Activated B cell treated with CpG ODN at 0.5 μM for 24 hours (primary cell): Measurements from ENCODE around the gene RRP8. TPM values are rescaled to one million over a fixed set of nuclear protein-coding genes. Genes with fewer than 3 reads are reported as not detected.

Source experiments
- ATAC-seq: fragments of 200-7000 bp; cut with Tn5 transposase; one replicate; pipeline ENCODE4 v1.10.0; 2021; ENCODE audit warnings: low read depth, mild to moderate bottlenecking, moderate library complexity
- CTCF ChIA-PET: fragments of 350-600 bp; sonication (Branson Sonifier 250); formaldehyde crosslinking; loops from one replicate; lab custom pipeline; 2021; ENCODE audit warnings: antibody characterized with exemption; lab: Charles Lee
- POLR2A ChIA-PET: fragments of 350-600 bp; sonication (Branson Sonifier 250); formaldehyde crosslinking; loops from one replicate; lab custom pipeline; 2021; ENCODE audit warnings: antibody characterized with exemption; lab: Charles Lee
- DNase-seq: peaks from one replicate; pipeline ENCODE4 v3.0.0; 2022
- H3K27ac Mint-ChIP-seq: one replicate; pipeline ENCODE4 v1.8.0; 2020; ENCODE audit warnings: mixed read lengths
- H3K27me3 Mint-ChIP-seq: one replicate; pipeline ENCODE4 v1.8.0; 2021; ENCODE audit warnings: mixed read lengths
- H3K36me3 Mint-ChIP-seq: one replicate; pipeline ENCODE4 v1.8.0; 2021; ENCODE audit warnings: low read depth, mixed read lengths
- H3K4me1 Mint-ChIP-seq: one replicate; pipeline ENCODE4 v1.8.0; 2021; ENCODE audit warnings: mixed read lengths
- H3K4me3 Mint-ChIP-seq: one replicate; pipeline ENCODE4 v1.8.0; 2020; ENCODE audit warnings: mild to moderate bottlenecking, mixed read lengths
- H3K9me3 Mint-ChIP-seq: one replicate; pipeline ENCODE4 v1.8.0; 2020; ENCODE audit warnings: mixed read lengths
- intact Hi-C: fragments of 100-400 bp; cut with micrococcal nuclease; formaldehyde crosslinking; loops from one replicate; pipeline ENCODE4 v1.15.1; 2024
- total RNA-seq: library from RNA; stranded (reverse); gene quantifications from 2 replicates; pipeline ENCODE4 v1.2.3, GENCODE V29; 2022
- TF ChIP-seq, protein P1 (sequence below): fragments of 200-600 bp; IDR thresholded peaks from one replicate; pipeline ENCODE4 v1.8.0; 2022; ENCODE audit warnings: antibody characterized with exemption, mild to moderate bottlenecking

Gene RRP8
- total RNA-seq, 1 donor from 2014 or later, result 29.1 TPM

DNA sequence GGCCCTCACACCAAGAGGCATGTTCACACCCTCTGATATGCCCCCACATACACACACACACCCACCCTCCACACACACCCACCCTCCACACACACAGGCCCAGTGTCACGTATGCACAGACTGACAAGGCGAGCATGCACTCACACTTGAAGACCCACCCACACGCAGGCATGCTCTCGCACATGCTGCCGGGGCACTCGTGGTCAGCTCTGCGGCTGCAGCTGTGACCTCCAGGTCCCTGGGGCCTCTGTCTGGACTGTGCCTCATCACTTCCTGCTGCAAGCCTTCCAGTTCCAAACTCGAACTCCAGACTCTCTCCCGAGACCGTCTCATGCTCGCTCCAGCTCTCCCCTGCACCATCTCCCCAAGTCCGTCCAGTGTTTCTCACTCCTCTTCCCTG lies 42.7 kb upstream of the RRP8 start:
- ATAC-seq, result no peak
- peak overlapping the region; percentile 35 for H3K4me3 Mint-ChIP-seq
- H3K4me1 Mint-ChIP-seq, result no peaks in the 10 kb centered on the region
- no peaks in the 10 kb centered on the region for H3K9me3 Mint-ChIP-seq
- ChIA-PET POLR2A (interaction anchor here (1.4 to 4.7 kb wide), 5 partner anchors 27 to 42 kb away, joined by 3 to 41 read pairs (median 7); partner anchors contain the start of genes ILK, RRP8, TAF10 and TPP1), CTCF (interaction anchor here (1.8 kb wide), 1 partner anchor 21 kb away, joined by 7 read pairs; no protein-coding TSS in a partner anchor)
- H3K27ac Mint-ChIP-seq, result no peak overlapping the region
- no peaks in the 10 kb centered on the region for H3K36me3 Mint-ChIP-seq
- no peaks in the 10 kb centered on the region for H3K27me3 Mint-ChIP-seq
- intact Hi-C loops, result loop anchor here (2.0 to 5.0 kb wide), 3 partner anchors 15 to 36 kb away; partner anchors contain the start of gene MRPL17
- TF ChIP-seq, protein P1, sequence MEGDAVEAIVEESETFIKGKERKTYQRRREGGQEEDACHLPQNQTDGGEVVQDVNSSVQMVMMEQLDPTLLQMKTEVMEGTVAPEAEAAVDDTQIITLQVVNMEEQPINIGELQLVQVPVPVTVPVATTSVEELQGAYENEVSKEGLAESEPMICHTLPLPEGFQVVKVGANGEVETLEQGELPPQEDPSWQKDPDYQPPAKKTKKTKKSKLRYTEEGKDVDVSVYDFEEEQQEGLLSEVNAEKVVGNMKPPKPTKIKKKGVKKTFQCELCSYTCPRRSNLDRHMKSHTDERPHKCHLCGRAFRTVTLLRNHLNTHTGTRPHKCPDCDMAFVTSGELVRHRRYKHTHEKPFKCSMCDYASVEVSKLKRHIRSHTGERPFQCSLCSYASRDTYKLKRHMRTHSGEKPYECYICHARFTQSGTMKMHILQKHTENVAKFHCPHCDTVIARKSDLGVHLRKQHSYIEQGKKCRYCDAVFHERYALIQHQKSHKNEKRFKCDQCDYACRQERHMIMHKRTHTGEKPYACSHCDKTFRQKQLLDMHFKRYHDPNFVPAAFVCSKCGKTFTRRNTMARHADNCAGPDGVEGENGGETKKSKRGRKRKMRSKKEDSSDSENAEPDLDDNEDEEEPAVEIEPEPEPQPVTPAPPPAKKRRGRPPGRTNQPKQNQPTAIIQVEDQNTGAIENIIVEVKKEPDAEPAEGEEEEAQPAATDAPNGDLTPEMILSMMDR, result no peak
- no peak for DNase-seq

DNA sequence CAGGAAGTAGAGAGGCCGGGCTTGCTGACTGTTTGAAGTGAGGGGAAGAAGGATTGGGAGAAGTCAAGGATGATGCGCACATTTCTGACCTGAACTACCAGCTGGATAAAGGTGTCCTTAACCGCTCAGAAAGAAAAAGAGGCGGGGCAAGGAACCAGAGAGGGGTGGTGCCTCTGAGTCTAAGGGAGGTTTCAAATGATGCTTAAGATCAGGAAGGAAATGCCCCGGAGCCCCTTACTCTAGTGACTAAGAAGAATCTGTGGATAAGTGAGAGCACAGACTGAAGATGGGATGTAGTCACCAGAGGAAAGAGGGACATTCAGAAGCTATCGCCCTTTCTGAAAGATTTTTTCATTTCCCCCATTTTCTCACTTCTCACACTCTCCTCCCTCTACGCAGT lies 39.5 kb upstream of the RRP8 start:
- Mint-ChIP-seq H3K4me3 (no peak overlapping the region), H3K27ac (no peak overlapping the region), H3K4me1 (no peaks in the 10 kb centered on the region), H3K36me3 (no peaks in the 10 kb centered on the region), H3K27me3 (no peaks in the 10 kb centered on the region), H3K9me3 (no peaks in the 10 kb centered on the region)
- DNase-seq, result no peak
- intact Hi-C loops, result no loop called here
- ATAC-seq, result no peak
- ChIA-PET POLR2A (no interaction called here), CTCF (no interaction called here)
- TF ChIP-seq, protein P1, result no peak

DNA sequence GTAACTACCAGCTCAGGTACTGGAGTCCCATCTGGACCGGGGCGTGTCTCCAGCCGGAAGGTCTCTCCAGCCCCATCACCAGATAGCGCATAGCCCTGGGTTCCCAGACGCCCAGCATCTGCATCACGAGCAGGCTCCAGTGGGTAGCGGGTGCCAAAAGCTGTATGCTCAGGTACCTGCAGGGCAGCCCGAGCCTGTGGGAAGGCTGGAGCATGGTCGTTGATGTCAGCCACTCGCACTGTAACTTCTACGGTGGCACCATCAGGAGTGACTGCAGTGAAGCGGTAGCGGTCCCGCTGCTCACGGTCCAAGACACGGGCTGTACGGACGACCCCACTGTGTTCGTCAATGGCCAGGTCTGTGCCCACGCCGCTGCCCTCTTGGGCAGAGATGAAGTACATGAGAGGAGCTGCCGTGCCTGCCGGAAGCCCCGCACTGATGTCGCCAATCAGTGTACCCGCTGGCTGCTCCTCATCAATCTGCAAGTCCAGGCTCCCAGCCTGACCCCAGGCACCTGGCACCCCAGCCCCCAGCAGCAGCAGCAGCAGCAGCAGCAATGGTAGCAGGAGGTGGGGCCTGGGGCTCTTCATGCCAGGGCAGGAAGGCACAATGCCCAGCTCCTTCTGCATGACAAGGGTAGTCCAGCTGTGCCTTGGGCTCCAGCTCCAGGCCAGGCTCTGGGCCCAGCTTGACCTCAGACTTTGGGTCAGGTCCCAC lies 37.7 kb upstream of the RRP8 start:
- ATAC-seq (no peak), DNase-seq (no peak)
- no peak overlapping the region for H3K4me3 Mint-ChIP-seq
- H3K27ac Mint-ChIP-seq, result no peak overlapping the region
- intact Hi-C loops, result no loop called here
- no peaks in the 10 kb centered on the region for H3K36me3 Mint-ChIP-seq
- no peaks in the 10 kb centered on the region for H3K9me3 Mint-ChIP-seq
- CTCF ChIA-PET, result no interaction called here
- H3K27me3 Mint-ChIP-seq, result no peaks in the 10 kb centered on the region
- TF ChIP-seq, protein P1, result no peak
- POLR2A ChIA-PET, result no interaction called here
- H3K4me1 Mint-ChIP-seq, result no peaks in the 10 kb centered on the region

DNA sequence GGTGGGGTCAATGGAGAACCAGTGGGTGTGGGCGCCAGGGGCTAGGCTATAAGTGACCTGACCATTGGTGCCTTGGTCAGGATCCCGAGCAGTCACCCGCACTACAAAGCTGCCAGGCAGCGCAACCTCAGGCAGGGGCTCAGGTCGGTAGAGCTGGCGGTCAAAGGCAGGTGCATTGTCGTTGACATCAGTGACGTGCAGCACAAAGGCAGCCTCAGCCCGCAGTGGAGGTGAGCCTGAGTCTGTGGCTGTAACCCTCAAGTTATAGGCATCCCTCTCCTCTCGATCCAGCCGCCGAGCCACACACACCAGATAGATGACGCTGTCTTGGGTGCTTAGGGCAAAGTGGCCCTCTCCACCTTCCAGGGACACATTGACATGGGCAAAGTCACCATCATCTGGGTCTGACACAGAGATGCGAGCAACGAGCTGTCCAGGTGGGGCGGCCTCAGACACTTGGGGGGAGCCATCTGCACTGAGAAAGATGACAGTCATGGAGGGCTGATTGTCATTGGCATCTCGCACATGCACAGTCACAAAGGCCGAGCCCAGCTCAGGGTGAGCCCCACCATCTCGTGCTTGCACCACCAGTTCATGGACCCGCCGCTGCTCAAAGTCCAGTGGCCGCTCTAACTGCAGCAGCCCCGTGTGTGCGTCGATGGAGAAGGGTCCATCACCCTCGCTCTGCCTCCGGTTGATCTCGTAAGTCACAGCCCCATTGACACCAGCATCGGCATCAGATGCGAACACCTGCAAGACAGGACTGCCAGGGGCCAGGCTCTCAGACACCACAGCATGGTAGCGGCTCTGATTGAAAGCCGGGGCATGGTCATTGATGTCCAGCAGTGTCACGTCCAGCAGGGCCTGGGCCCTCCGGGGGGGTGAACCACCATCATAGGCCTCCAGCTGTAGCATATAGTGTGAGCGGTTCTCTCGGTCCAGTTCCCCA lies 36.9 kb upstream of the RRP8 start:
- CTCF ChIA-PET, result no interaction called here
- H3K27me3 Mint-ChIP-seq, result no peaks in the 10 kb centered on the region
- no peaks in the 10 kb centered on the region for H3K4me1 Mint-ChIP-seq
- H3K9me3 Mint-ChIP-seq, result no peaks in the 10 kb centered on the region
- no peak for DNase-seq
- TF ChIP-seq, protein P1, result no peak
- no peaks in the 10 kb centered on the region for H3K36me3 Mint-ChIP-seq
- no peak for ATAC-seq
- POLR2A ChIA-PET, result interaction anchor here (1.4 kb wide), 1 partner anchor 22 kb away, joined by 6 read pairs; the partner anchor contains the start of gene TPP1
- no peak overlapping the region for H3K4me3 Mint-ChIP-seq
- H3K27ac Mint-ChIP-seq, result no peak overlapping the region
- intact Hi-C loops, result no loop called here

DNA sequence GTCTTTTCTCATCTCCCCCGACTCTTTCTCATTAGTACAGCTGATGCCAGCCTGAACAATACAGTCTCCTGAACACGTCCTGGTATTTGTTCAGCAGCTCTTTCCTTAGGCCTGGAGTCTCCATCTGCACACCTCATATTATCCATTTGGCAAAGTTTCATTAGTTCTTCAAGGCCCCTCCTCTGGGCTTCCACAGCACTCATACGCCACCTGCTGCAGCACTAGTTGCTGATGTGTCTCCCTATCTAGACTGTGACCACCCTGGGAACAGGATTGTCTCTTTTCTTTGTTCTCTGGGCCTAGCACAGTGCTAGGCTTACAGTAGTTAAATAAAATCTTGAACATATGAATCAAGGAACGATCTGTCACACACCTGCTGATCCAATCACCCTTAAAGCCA lies 35.0 kb upstream of the RRP8 start:
- CTCF ChIA-PET, result interaction anchor here (0.6 kb wide), 1 partner anchor 68 kb away, joined by 3 read pairs; no protein-coding TSS in a partner anchor

More for the DNA sequence above, 35.0 kb upstream of the RRP8 start:
- H3K4me3 Mint-ChIP-seq, result no peak overlapping the region
- POLR2A ChIA-PET, result interaction anchor here (1.4 kb wide), 1 partner anchor 20 kb away, joined by 6 read pairs; the partner anchor contains the start of gene TPP1
- H3K4me1 Mint-ChIP-seq, result no peaks in the 10 kb centered on the region
- intact Hi-C loops, result no loop called here
- no peak overlapping the region for H3K27ac Mint-ChIP-seq
- no peaks in the 10 kb centered on the region for H3K36me3 Mint-ChIP-seq
- ATAC-seq (no peak), DNase-seq (no peak)
- H3K27me3 Mint-ChIP-seq, result no peaks in the 10 kb centered on the region
- TF ChIP-seq, protein P1, result no peak
- no peaks in the 10 kb centered on the region for H3K9me3 Mint-ChIP-seq
